IMR-90 (cell line): ENCODE measurements around the gene LRRC8C.

ENCODE experiments used
- CTCF ChIP-seq: conservative IDR thresholded peaks from 2 replicates; pipeline ENCODE4 v1.5.1; 2012; ENCODE audit warnings: mild to moderate bottlenecking, low read depth, low read length, improper control_type of control experiment
- FOS ChIP-seq: fragments of 150-350 bp; IDR thresholded peaks from 2 replicates; pipeline ENCODE4 v1.6.1; 2016; ENCODE audit warnings: low read depth, low read length
- MAFK ChIP-seq: IDR thresholded peaks from 2 replicates; pipeline ENCODE4 v1.6.1; 2012; ENCODE audit warnings: low read depth, low read length, improper control_type of control experiment
- MXI1 ChIP-seq: IDR thresholded peaks from 2 replicates; pipeline ENCODE4 v1.6.1; 2012; ENCODE audit warnings: low read depth, mild to moderate bottlenecking, low read length, moderate library complexity, borderline replicate concordance
- POLR2A ChIP-seq: IDR thresholded peaks from 2 replicates; pipeline ENCODE4 v1.6.1; 2012; ENCODE audit warnings: mild to moderate bottlenecking, low read depth, low read length
- RAD21 ChIP-seq: IDR thresholded peaks from 2 replicates; pipeline ENCODE4 v1.6.1; 2012; ENCODE audit warnings: low read length, improper control_type of control experiment
- RFX5 ChIP-seq: IDR thresholded peaks from 2 replicates; pipeline ENCODE4 v1.8.0; 2012; ENCODE audit warnings: low read depth, mild to moderate bottlenecking, low read length, moderate library complexity

GRCh38 chr1:89708751-89709375 lies 75.9 kb downstream of the LRRC8C start:
- TF ChIP-seq CTCF (no peak), FOS (no peak), POLR2A (no peak), MAFK (no peak), RAD21 (no peak), RFX5 (no peak), MXI1 (no peak)
